B cell (primary cell): ENCODE measurements around the gene ADAP1. TPM values are rescaled to one million over a fixed set of nuclear protein-coding genes. Genes with fewer than 3 reads are reported as not detected.

ENCODE experiments used
- ATAC-seq: fragments of 200-7000 bp; cut with Tn5 transposase; one replicate; pipeline ENCODE4 v1.10.0; 2021; ENCODE audit warnings: low read depth, mild to moderate bottlenecking, moderate number of reproducible peaks, moderate library complexity
- CTCF ChIA-PET: fragments of 350-600 bp; sonication (Branson Sonifier 250); formaldehyde crosslinking; loops from one replicate; lab custom pipeline; 2021; ENCODE audit warnings: antibody characterized with exemption, inconsistent platforms; lab: Charles Lee
- POLR2A ChIA-PET: fragments of 350-600 bp; sonication (Branson Sonifier 250); formaldehyde crosslinking; loops from one replicate; lab custom pipeline; 2021; ENCODE audit warnings: antibody characterized with exemption; lab: Charles Lee
- DNase-seq: peaks from one replicate; pipeline ENCODE4 v3.0.0; 2013
- H2AFZ ChIP-seq: 2 replicates; pipeline ENCODE4 v1.6.1; 2012; ENCODE audit warnings: mild to moderate bottlenecking, low read depth, low read length; ENCODE audit not compliant: insufficient read depth, poor library complexity, severe bottlenecking
- H3K27ac ChIP-seq, 2 donors: 1 replicate in 1 of 2; 2 replicates in 1 of 2; pipeline ENCODE4 v1.5.1; 2012 to 2013; ENCODE audit warnings: low read length in 2 of 2, mild to moderate bottlenecking in 2 of 2, moderate library complexity in 1 of 2
- H3K27me3 ChIP-seq, 4 experiments: fragments of 200-600 bp in 1 of 4; sonication (generic) in 1 of 4; replicated peaks in 1 of 4; 1 replicate in 2 of 4; 2 replicates in 2 of 4; pipeline versions ENCODE4 v1.6.1 to v1.7.0; 2013 to 2016; ENCODE audit warnings: low read length in 3 of 4, mild to moderate bottlenecking in 2 of 4, mixed read lengths in 1 of 4, moderate library complexity in 1 of 4; ENCODE audit not compliant: insufficient read depth in 4 of 4, control insufficient read depth in 3 of 4; ENCODE audit errors: control extremely low read depth in 1 of 4
- H3K36me3 ChIP-seq, 2 experiments: replicated peaks in 1 of 2; 1 replicate in 1 of 2; 2 replicates in 1 of 2; pipeline versions ENCODE4 v1.6.1 to v1.7.1; 2013; ENCODE audit warnings: low read length in 1 of 2; ENCODE audit not compliant: insufficient read depth in 2 of 2, control insufficient read depth in 1 of 2; ENCODE audit errors: control extremely low read depth in 1 of 2, extremely low read depth in 1 of 2
- H3K4me1 ChIP-seq, 2 donors: fragments of 200-600 bp in 1 of 2; sonication (generic) in 1 of 2; 1 replicate in 1 of 2; 2 replicates in 1 of 2; pipeline versions ENCODE4 v1.5.1 to v1.6.1; 2013 to 2017; ENCODE audit warnings: low read length in 2 of 2; ENCODE audit not compliant: control insufficient read depth in 2 of 2, insufficient read depth in 2 of 2
- H3K4me2 ChIP-seq: replicated peaks from 2 replicates; pipeline ENCODE3; 2012; ENCODE audit warnings: mild to moderate bottlenecking, low read depth, low read length; ENCODE audit not compliant: poor library complexity, severe bottlenecking
- H3K4me3 ChIP-seq, 5 experiments: fragments of 200-600 bp in 1 of 5; sonication (generic) in 1 of 5; 1 replicate in 3 of 5; 2 replicates in 2 of 5; pipeline versions ENCODE4 v1.5.1 to v1.7.0; 2011 to 2016; ENCODE audit warnings: low read length in 4 of 5, mild to moderate bottlenecking in 4 of 5, low read depth in 2 of 5, control low read depth in 1 of 5, moderate library complexity in 1 of 5; ENCODE audit not compliant: insufficient read depth in 1 of 5; ENCODE audit errors: control extremely low read depth in 1 of 5, extremely low read depth in 1 of 5
- H3K79me2 ChIP-seq: fragments of 200-600 bp; sonication (generic); one replicate; pipeline ENCODE4 v1.6.0; 2016; ENCODE audit warnings: low read length; ENCODE audit not compliant: control insufficient read depth, insufficient read depth
- H3K9ac ChIP-seq: fragments of 200-600 bp; sonication (generic); 2 replicates; pipeline ENCODE4 v1.6.1; 2017; ENCODE audit warnings: mild to moderate bottlenecking, low read length, moderate library complexity
- H3K9me3 ChIP-seq, 3 donors: one replicate each; pipeline versions ENCODE4 v1.6.1 to v1.7.1; 2013; ENCODE audit warnings: low read length in 2 of 3; ENCODE audit not compliant: control insufficient read depth in 2 of 3, insufficient read depth in 1 of 3; ENCODE audit errors: control extremely low read depth in 1 of 3
- H4K20me1 ChIP-seq: 2 replicates; pipeline ENCODE4 v1.6.0; 2012; ENCODE audit warnings: mild to moderate bottlenecking, low read length; ENCODE audit not compliant: insufficient read depth, control insufficient read depth, poor library complexity, severe bottlenecking
- H3K27ac Mint-ChIP-seq: one replicate; pipeline ENCODE4 v1.8.0; 2021; ENCODE audit warnings: mixed read lengths
- H3K27me3 Mint-ChIP-seq: one replicate; pipeline ENCODE4 v1.8.0; 2021; ENCODE audit warnings: mixed read lengths
- H3K4me1 Mint-ChIP-seq: one replicate; pipeline ENCODE4 v1.8.0; 2021; ENCODE audit warnings: mixed read lengths
- H3K4me3 Mint-ChIP-seq: one replicate; pipeline ENCODE4 v1.8.0; 2021; ENCODE audit warnings: mixed read lengths
- H3K9me3 Mint-ChIP-seq: one replicate; pipeline ENCODE4 v1.8.0; 2022; ENCODE audit warnings: mixed read lengths; ENCODE audit not compliant: insufficient read depth
- CTCF ChIP-seq: fragments of 200-600 bp; IDR thresholded peaks from one replicate; pipeline ENCODE4 v1.8.0; 2022; ENCODE audit warnings: antibody characterized with exemption, mild to moderate bottlenecking
- EZH2 ChIP-seq: IDR thresholded peaks from 2 replicates; pipeline ENCODE4 v1.6.1; 2012; ENCODE audit warnings: borderline replicate concordance, low read depth, mild to moderate bottlenecking, moderate library complexity, low read length; ENCODE audit not compliant: insufficient read depth, poor library complexity, severe bottlenecking
- WGBS: methylation state at CpG from one replicate; pipeline ENCODE4 v1.1.5; 2013; ENCODE audit warnings: missing lambda C conversion rate; ENCODE audit not compliant: insufficient coverage; 5-methylcytosine and 5-hydroxymethylcytosine counted together
- intact Hi-C: fragments of 100-400 bp; cut with micrococcal nuclease; formaldehyde crosslinking; loops from one replicate; pipeline ENCODE4 v1.10.0; 2022
- polyA plus RNA-seq: library from polyadenylated mRNA; depleted of rRNA; stranded (reverse); fragments of >200 nt; gene quantifications from 2 replicates; pipeline ENCODE4 v1.2.3, GENCODE V29; 2012
- total RNA-seq, 2 donors: library from RNA; stranded (reverse); fragments of 120-200 nt in 1 of 2; gene quantifications; 1 replicate in 1 of 2; 2 replicates in 1 of 2; pipeline versions ENCODE4 v1.2.3 to v1.2.4, GENCODE V29; 2013 to 2022

ADAP1 gene
- total and polyA plus RNA-seq, 2 donors (not counting 1 experiment from before 2014, with no cell fraction given) = 10.8 to 12.9 TPM

GRCh38 chr7:990933-991728 is 36.7 kb upstream of the ADAP1 start:
- H3K9ac ChIP-seq = no peak overlapping the region
- no peak overlapping the region for H3K4me2 ChIP-seq
- TF ChIP-seq CTCF = no peak
- Mint-ChIP-seq H3K27me3 (peaks cover 4% of the 10 kb centered on the region), H3K4me1 (peaks cover 11% of the 10 kb centered on the region), H3K9me3 (no peaks in the 10 kb centered on the region), H3K27ac (no peak overlapping the region), H3K4me3 (no peak overlapping the region)
- H3K27me3 ChIP-seq = peaks cover 0 to 36% (median 8%) of the 10 kb centered on the region in 4 experiments
- H4K20me1 ChIP-seq = peaks cover 17% of the 10 kb centered on the region
- no peak overlapping the region for H2AFZ ChIP-seq
- CTCF ChIA-PET = interaction anchor here (0.5 to 10.9 kb wide), 10 partner anchors 9 to 1420 kb away, joined by 4 to 496 read pairs (median 5); partner anchors contain the start of gene CYP2W1
- H3K4me1 ChIP-seq = peaks cover 0 to 9% of the 10 kb centered on the region in 2 donors
- 88% methylated on average over 20 of the region's 35 CpGs for WGBS
- DNase-seq (no peak), ATAC-seq (no peak)
- intact Hi-C loops = no loop called here
- H3K4me3 ChIP-seq = no peak overlapping the region
- no peak overlapping the region for H3K27ac ChIP-seq
- H3K79me2 ChIP-seq = no peaks in the 10 kb centered on the region
- POLR2A ChIA-PET = interaction anchor here (2.4 to 6.2 kb wide), 2 partner anchors 16 to 74 kb away, joined by 12 to 47 read pairs; partner anchors contain the start of gene COX19
- peaks cover 0 to 3% of the 10 kb centered on the region in 2 experiments for H3K36me3 ChIP-seq
- no peaks in the 10 kb centered on the region for H3K9me3 ChIP-seq

GRCh38 chr7:990352-990932 is 36.0 kb upstream of the ADAP1 start:
- H3K27ac ChIP-seq = no peak overlapping the region
- peaks cover 0 to 9% of the 10 kb centered on the region in 2 donors for H3K4me1 ChIP-seq
- no peaks in the 10 kb centered on the region for H3K9me3 ChIP-seq
- H3K79me2 ChIP-seq = no peaks in the 10 kb centered on the region
- H3K4me2 ChIP-seq = no peak overlapping the region
- H3K9ac ChIP-seq = no peak overlapping the region
- intact Hi-C loops = no loop called here
- H3K9me3 Mint-ChIP-seq = no peaks in the 10 kb centered on the region
- peaks cover 17% of the 10 kb centered on the region for H4K20me1 ChIP-seq
- no peak for ATAC-seq
- POLR2A ChIA-PET = interaction anchor here (6.2 kb wide), 1 partner anchor 74 kb away, joined by 47 read pairs; no protein-coding TSS in a partner anchor
- TF ChIP-seq EZH2 (no peak), CTCF (no peak)
- CTCF ChIA-PET = interaction anchor here (0.9 to 10.9 kb wide), 6 partner anchors 8 to 186 kb away, joined by 4 to 496 read pairs (median 18); partner anchors contain the start of gene CYP2W1
- 96% methylated on average over 33 of the region's 36 CpGs for WGBS
- DNase-seq = no peak
- no peaks in the 10 kb centered on the region for H3K36me3 ChIP-seq
- no peak overlapping the region for H2AFZ ChIP-seq
- H3K4me3 ChIP-seq = no peak overlapping the region
- H3K4me3 Mint-ChIP-seq = no peak overlapping the region
- H3K27ac Mint-ChIP-seq = peak overlapping the region; percentile 37
- peaks cover 8% of the 10 kb centered on the region for H3K27me3 Mint-ChIP-seq
- H3K27me3 ChIP-seq = peaks cover 0 to 37% (median 8%) of the 10 kb centered on the region in 4 experiments
- peaks cover 11% of the 10 kb centered on the region for H3K4me1 Mint-ChIP-seq
